ENCODE results near the gene SGCD. TPM values are rescaled to one million over a fixed set of nuclear protein-coding genes. Genes with fewer than 3 reads are reported as not detected.
"Not testable (repeated sequence)": the region's sequence is repeated elsewhere in the genome, so short reads cannot be mapped to it uniquely, and the experiment has no call there.

Gene SGCD
- total and polyA plus RNA-seq, 2 experiments from 2014 or later, result 0.77 to 1.3 TPM

GRCh38 chr5:156655732-156656131 lies 328.8 kb downstream of the SGCD start:
- no peaks in the 10 kb centered on the region for H3K27me3 ChIP-seq
- H3K4me3 ChIP-seq, result no peak overlapping the region
- H3K4me1 ChIP-seq (ENCODE audit: low read depth), result no peaks in the 10 kb centered on the region

GRCh38 chr5:156664832-156665231 lies 337.9 kb downstream of the SGCD start:
- not testable (repeated sequence) for H3K4me1 ChIP-seq (ENCODE audit: low read depth); DNase-seq (ENCODE audit: low read depth in 1 of 2, low spot score in 1 of 2); H3K9me3 ChIP-seq (ENCODE audit: low read depth); H3K36me3 ChIP-seq; H3K27me3 ChIP-seq; H3K4me3 ChIP-seq; H3K27ac ChIP-seq

More at GRCh38 chr5:156655732-156656131, 328.8 kb downstream of the SGCD start:
- Histone ChIP-seq H3K27ac (no peak overlapping the region), H3K9me3 (ENCODE audit: low read depth) (no peaks in the 10 kb centered on the region), H3K36me3 (no peaks in the 10 kb centered on the region)
- TF ChIP-seq, protein P1, sequence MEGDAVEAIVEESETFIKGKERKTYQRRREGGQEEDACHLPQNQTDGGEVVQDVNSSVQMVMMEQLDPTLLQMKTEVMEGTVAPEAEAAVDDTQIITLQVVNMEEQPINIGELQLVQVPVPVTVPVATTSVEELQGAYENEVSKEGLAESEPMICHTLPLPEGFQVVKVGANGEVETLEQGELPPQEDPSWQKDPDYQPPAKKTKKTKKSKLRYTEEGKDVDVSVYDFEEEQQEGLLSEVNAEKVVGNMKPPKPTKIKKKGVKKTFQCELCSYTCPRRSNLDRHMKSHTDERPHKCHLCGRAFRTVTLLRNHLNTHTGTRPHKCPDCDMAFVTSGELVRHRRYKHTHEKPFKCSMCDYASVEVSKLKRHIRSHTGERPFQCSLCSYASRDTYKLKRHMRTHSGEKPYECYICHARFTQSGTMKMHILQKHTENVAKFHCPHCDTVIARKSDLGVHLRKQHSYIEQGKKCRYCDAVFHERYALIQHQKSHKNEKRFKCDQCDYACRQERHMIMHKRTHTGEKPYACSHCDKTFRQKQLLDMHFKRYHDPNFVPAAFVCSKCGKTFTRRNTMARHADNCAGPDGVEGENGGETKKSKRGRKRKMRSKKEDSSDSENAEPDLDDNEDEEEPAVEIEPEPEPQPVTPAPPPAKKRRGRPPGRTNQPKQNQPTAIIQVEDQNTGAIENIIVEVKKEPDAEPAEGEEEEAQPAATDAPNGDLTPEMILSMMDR (IDR thresholded peaks at IDR 0.05; ENCODE audit: low read depth, low read length), result no peak
- no peak for DNase-seq (ENCODE audit: low read depth in 1 of 2, low spot score in 1 of 2)

DNA sequence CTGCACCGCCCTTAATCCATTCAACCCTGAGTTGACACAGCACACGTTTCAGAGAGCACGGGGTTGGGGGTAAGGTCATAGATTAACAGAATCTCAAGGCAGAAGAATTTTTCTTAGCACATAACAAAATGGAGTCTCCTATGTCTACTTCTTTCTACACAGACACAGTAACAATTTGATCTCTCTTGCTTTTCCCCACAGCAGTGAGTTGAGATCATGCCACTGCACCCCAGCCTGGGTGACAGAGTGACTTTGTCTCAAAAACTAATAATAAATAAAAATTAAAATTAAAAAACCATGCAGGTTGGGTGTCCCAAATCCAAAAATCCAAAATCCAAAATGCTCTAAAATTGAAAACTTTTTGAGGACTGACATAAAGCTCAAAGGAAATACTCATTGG lies 339.7 kb downstream of the SGCD start:
- H3K4me1 ChIP-seq (ENCODE audit: low read depth); DNase-seq (ENCODE audit: low read depth in 1 of 2, low spot score in 1 of 2); H3K4me3 ChIP-seq; H3K36me3 ChIP-seq; H3K27me3 ChIP-seq; H3K9me3 ChIP-seq (ENCODE audit: low read depth); H3K27ac ChIP-seq: not testable (repeated sequence)

- H3K4me3 ChIP-seq, result no peak overlapping the region
- TF ChIP-seq, protein P1 (IDR thresholded peaks at IDR 0.05; ENCODE audit: low read depth, low read length), result no peak
- no peaks in the 10 kb centered on the region for H3K36me3 ChIP-seq
- H3K4me1 ChIP-seq (ENCODE audit: low read depth), result no peaks in the 10 kb centered on the region
- no peak overlapping the region for H3K27ac ChIP-seq
- no peaks in the 10 kb centered on the region for H3K27me3 ChIP-seq
- no peak for DNase-seq (ENCODE audit: low read depth in 1 of 2, low spot score in 1 of 2)
- H3K9me3 ChIP-seq (ENCODE audit: low read depth), result no peaks in the 10 kb centered on the region
Measured at GRCh38 chr5:156667616-156668015, 340.7 kb downstream of the SGCD start.

DNA sequence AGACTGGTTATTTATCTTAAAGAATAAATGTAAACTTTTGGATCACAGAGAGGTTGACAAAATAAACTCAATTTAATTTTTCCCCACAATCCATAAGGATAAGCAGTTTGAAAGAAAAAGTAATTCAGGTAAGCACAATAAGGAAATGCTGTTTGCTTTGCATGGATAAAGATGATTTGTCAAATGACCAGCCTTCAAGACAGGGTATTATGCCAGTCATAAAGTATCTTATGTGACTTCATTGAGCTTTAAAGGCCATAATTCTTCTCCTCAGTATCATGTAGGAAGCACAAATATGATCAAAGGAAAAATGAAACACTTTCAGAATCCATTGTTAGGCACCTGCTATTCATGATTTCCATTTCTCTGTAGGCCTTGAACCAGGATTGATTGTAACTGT lies 342.5 kb downstream of the SGCD start:
- TF ChIP-seq, protein P1 (IDR thresholded peaks at IDR 0.05; ENCODE audit: low read depth, low read length), result no peak
- H3K4me3 ChIP-seq, result no peak overlapping the region
- H3K27ac ChIP-seq, result no peak overlapping the region
- H3K9me3 ChIP-seq (ENCODE audit: low read depth), result no peaks in the 10 kb centered on the region
- H3K27me3 ChIP-seq, result no peaks in the 10 kb centered on the region
- no peaks in the 10 kb centered on the region for H3K36me3 ChIP-seq
- DNase-seq (ENCODE audit: low read depth in 1 of 2, low spot score in 1 of 2), result no peak
- H3K4me1 ChIP-seq (ENCODE audit: low read depth), result no peaks in the 10 kb centered on the region

GRCh38 chr5:156670615-156671014 lies 343.7 kb downstream of the SGCD start:
- no peak overlapping the region for H3K27ac ChIP-seq
- H3K4me1 ChIP-seq (ENCODE audit: low read depth), result no peaks in the 10 kb centered on the region
- H3K4me3 ChIP-seq, result no peak overlapping the region
- no peaks in the 10 kb centered on the region for H3K9me3 ChIP-seq (ENCODE audit: low read depth)
- DNase-seq (ENCODE audit: low read depth in 1 of 2, low spot score in 1 of 2), result no peak
- H3K36me3 ChIP-seq, result no peaks in the 10 kb centered on the region
- no peaks in the 10 kb centered on the region for H3K27me3 ChIP-seq
- TF ChIP-seq, protein P1 (IDR thresholded peaks at IDR 0.05; ENCODE audit: low read depth, low read length), result no peak

GRCh38 chr5:156675395-156675794 lies 348.4 kb downstream of the SGCD start:
- H3K4me1 ChIP-seq (ENCODE audit: low read depth), result no peaks in the 10 kb centered on the region
- no peaks in the 10 kb centered on the region for H3K9me3 ChIP-seq (ENCODE audit: low read depth)
- H3K27ac ChIP-seq, result no peak overlapping the region
- H3K27me3 ChIP-seq, result no peaks in the 10 kb centered on the region
- H3K36me3 ChIP-seq, result no peaks in the 10 kb centered on the region
- no peak for DNase-seq (ENCODE audit: low read depth in 1 of 2, low spot score in 1 of 2)
- no peak overlapping the region for H3K4me3 ChIP-seq
- TF ChIP-seq, protein P1 (IDR thresholded peaks at IDR 0.05; ENCODE audit: low read depth, low read length), result no peak
